HepG2 (cell line): ENCODE measurements around the gene SLC25A45. TPM values are rescaled to one million over a fixed set of nuclear protein-coding genes. Genes with fewer than 3 reads are reported as not detected.

Source experiments
- BRF2 ChIP-seq: sonication (generic); formaldehyde crosslinking; IDR thresholded peaks from 2 replicates; pipeline ENCODE4 v1.8.1; 2022; ENCODE audit warnings: mild to moderate bottlenecking, missing genetic modification reagents
- FOSL2 ChIP-seq: sonication (generic); formaldehyde crosslinking; IDR thresholded peaks from 2 replicates; pipeline ENCODE4 v1.4.0; 2020; ENCODE audit warnings: missing genetic modification reagents
- HNF1A ChIP-seq, 2 experiments: sonication (generic) in 1 of 2; formaldehyde crosslinking in 1 of 2; IDR thresholded peaks; 2 replicates each; pipeline versions ENCODE4 v1.4.0 to v1.6.1; 2016 to 2020; ENCODE audit warnings: borderline replicate concordance in 1 of 2, low read depth in 1 of 2, mild to moderate bottlenecking in 1 of 2, missing genetic modification reagents in 1 of 2
- HOXD1 ChIP-seq: sonication (generic); formaldehyde crosslinking; IDR thresholded peaks from 2 replicates; pipeline ENCODE4 v1.5.0; 2020; ENCODE audit warnings: missing genetic modification reagents
- KAT8 ChIP-seq: IDR thresholded peaks from 2 replicates; pipeline ENCODE4 v1.6.1; 2016; ENCODE audit warnings: missing genetic modification reagents, missing compliant biosample characterization
- RARG ChIP-seq: sonication (generic); formaldehyde crosslinking; IDR thresholded peaks from 2 replicates; pipeline ENCODE4 v1.4.0; 2020; ENCODE audit warnings: low read depth, mild to moderate bottlenecking, missing genetic modification reagents
- RNF219 ChIP-seq: sonication (generic); formaldehyde crosslinking; IDR thresholded peaks from 2 replicates; pipeline ENCODE4 v1.5.0; 2020; ENCODE audit warnings: mild to moderate bottlenecking, missing genetic modification reagents
- ZBED4 ChIP-seq: sonication (generic); formaldehyde crosslinking; IDR thresholded peaks from 2 replicates; pipeline ENCODE4 v1.4.0; 2020; ENCODE audit warnings: missing genetic modification reagents, borderline replicate concordance
- ZNF234 ChIP-seq: sonication (generic); formaldehyde crosslinking; conservative IDR thresholded peaks from 2 replicates; pipeline ENCODE4 v1.5.1; 2020; ENCODE audit warnings: mild to moderate bottlenecking, missing genetic modification reagents
- ZNF260 ChIP-seq: sonication (generic); formaldehyde crosslinking; IDR thresholded peaks from 2 replicates; pipeline ENCODE4 v1.4.0; 2020; ENCODE audit warnings: missing genetic modification reagents, low read depth, mild to moderate bottlenecking, borderline replicate concordance
- ZNF274 ChIP-seq: sonication (generic); formaldehyde crosslinking; IDR thresholded peaks from 2 replicates; pipeline ENCODE4 v1.5.1; 2020; ENCODE audit warnings: mild to moderate bottlenecking, missing genetic modification reagents
- ZNF777 ChIP-seq: sonication (generic); formaldehyde crosslinking; IDR thresholded peaks from 2 replicates; pipeline ENCODE4 v1.4.0; 2020; ENCODE audit warnings: missing genetic modification reagents
- ZNF782 ChIP-seq: sonication (generic); formaldehyde crosslinking; IDR thresholded peaks from 2 replicates; pipeline ENCODE4 v1.4.0; 2020; ENCODE audit warnings: missing genetic modification reagents, mild to moderate bottlenecking, borderline replicate concordance
- ZSCAN30 ChIP-seq: sonication (generic); formaldehyde crosslinking; IDR thresholded peaks from 2 replicates; pipeline ENCODE4 v1.5.0; 2020; ENCODE audit warnings: mild to moderate bottlenecking, missing genetic modification reagents
- polyA plus RNA-seq, 8 experiments: library from polyadenylated mRNA; depleted of rRNA in 3 of 8; stranded (reverse) in 7 of 8; unstranded in 1 of 8; fragments of >200 nt; fragmentation: Illumina TruSeq in 4 of 8; extraction: Trizol in 4 of 8; gene quantifications; 2 replicates each; pipeline versions ENCODE4 v1.2.1 to v1.2.3, GENCODE V29; 2011 to 2016; ENCODE audit warnings: low read depth in 4 of 8, missing spikeins in 1 of 8, mixed read lengths in 1 of 8; ENCODE audit not compliant: insufficient read depth in 1 of 8
- total RNA-seq, 5 experiments: library from RNA; depleted of rRNA; stranded (reverse); fragments of >200 nt; fragmentation: Illumina TruSeq; extraction: Trizol; gene quantifications; 2 replicates each; pipeline ENCODE4 v1.2.3, GENCODE V29; 2016; ENCODE audit warnings: low read depth in 1 of 5

SLC25A45 gene
- total and polyA plus RNA-seq, 2 of the 13 experiments (the other 11 are each of a cell fraction or from before 2014, with no cell fraction given) = 1.2 to 3.4 TPM

- TF ChIP-seq FOSL2 (no peak; the same call in 1 of the 2 replicates), BRF2 (CRISPR knock-in tag) (no peak; the same call in 1 of the 2 replicates), HOXD1 (CRISPR knock-in tag) (no peak), ZNF777 (CRISPR knock-in tag) (no peak), ZSCAN30 (CRISPR knock-in tag) (no peak), ZNF274 (CRISPR knock-in tag) (no peak), ZNF260 (CRISPR knock-in tag) (no peak), KAT8 (CRISPR knock-in tag) (no peak), ZNF234 (CRISPR knock-in tag) (no peak), HNF1A (IDR thresholded peaks at IDR 0.05; ENCODE audit: low read depth) (no peak), HNF1A (CRISPR knock-in tag; IDR thresholded peaks at IDR 0.05; ENCODE audit: borderline replicate concordance) (no peak), RARG (CRISPR knock-in tag) (no peak), ZBED4 (CRISPR knock-in tag) (no peak), RNF219 (CRISPR knock-in tag) (no peak), ZNF782 (no peak)
These were observed 43.8 kb upstream of the SLC25A45 start (continued) for GRCh38 chr11:65425971-65426838.
